Spleen (tissue), 11 donors: Measurements from ENCODE around the gene BTBD16. TPM values are rescaled to one million over a fixed set of nuclear protein-coding genes. Genes with fewer than 3 reads are reported as not detected.
A peak's percentile ranks its signal among the peaks of the same experiment; 100 is the strongest.

ENCODE experiments used
- DNase-seq: peaks from one replicate; pipeline ENCODE4 v3.0.0-alpha.2; 2020
- H3K27ac ChIP-seq, 8 donors: fragments of 200-600 bp; sonication (generic) in 7 of 8; 1 replicate in 4 of 8; 2 replicates in 4 of 8; pipeline versions ENCODE4 v1.5.0 to v1.8.0; 2016 to 2021; ENCODE audit warnings: inconsistent platforms in 4 of 8, mild to moderate bottlenecking in 4 of 8, moderate library complexity in 1 of 8
- H3K27me3 ChIP-seq, 7 donors: fragments of 200-600 bp; sonication (generic) in 6 of 7; replicated peaks in 1 of 7; 1 replicate in 4 of 7; 2 replicates in 3 of 7; pipeline versions ENCODE4 v1.5.0 to v1.8.0; 2016 to 2021; ENCODE audit warnings: inconsistent platforms in 3 of 7, mild to moderate bottlenecking in 1 of 7
- H3K36me3 ChIP-seq, 6 donors: fragments of 200-600 bp; sonication (generic) in 5 of 6; 1 replicate in 4 of 6; 2 replicates in 2 of 6; pipeline versions ENCODE4 v1.5.0 to v1.8.0; 2016 to 2021; ENCODE audit warnings: inconsistent platforms in 2 of 6
- H3K4me1 ChIP-seq, 6 donors: fragments of 200-600 bp; sonication (generic) in 5 of 6; 1 replicate in 3 of 6; 2 replicates in 3 of 6; pipeline versions ENCODE4 v1.5.0 to v1.8.0; 2016 to 2021; ENCODE audit warnings: inconsistent platforms in 3 of 6
- H3K4me3 ChIP-seq, 8 donors: fragments of 200-600 bp; sonication (generic) in 7 of 8; 1 replicate in 4 of 8; 2 replicates in 4 of 8; pipeline versions ENCODE4 v1.5.0 to v1.8.0; 2016 to 2021; ENCODE audit warnings: inconsistent platforms in 4 of 8, mild to moderate bottlenecking in 4 of 8, moderate library complexity in 2 of 8
- H3K9me3 ChIP-seq, 8 donors: fragments of 200-600 bp; sonication (generic) in 7 of 8; 1 replicate in 4 of 8; 2 replicates in 4 of 8; pipeline versions ENCODE4 v1.5.0 to v1.8.0; 2016 to 2021; ENCODE audit warnings: inconsistent platforms in 4 of 8
- CTCF ChIP-seq, 11 experiments: fragments of 200-600 bp in 7 of 11; fragments of 450-650 bp in 4 of 11; sonication (generic) in 4 of 11; IDR thresholded peaks in 8 of 11; conservative IDR thresholded peaks in 3 of 11; 1 replicate in 7 of 11; 2 replicates in 4 of 11; pipeline versions ENCODE4 v1.4.0 to v1.8.0; 2016 to 2021; ENCODE audit warnings: antibody characterized with exemption in 11 of 11, inconsistent platforms in 4 of 11, mild to moderate bottlenecking in 1 of 11
- POLR2A ChIP-seq, 3 donors: fragments of 450-650 bp; IDR thresholded peaks; one replicate each; pipeline ENCODE4 v1.5.1; 2017; ENCODE audit warnings: antibody characterized with exemption in 3 of 3, mild to moderate bottlenecking in 1 of 3
- POLR2AphosphoS5 ChIP-seq, 3 donors: sonication (generic); formaldehyde crosslinking; IDR thresholded peaks; one replicate each; pipeline ENCODE4 v1.5.1; 2017; ENCODE audit warnings: antibody characterized with exemption in 3 of 3
- WGBS, 5 donors: extraction: QIAGEN DNeasy Blood & Tissue Kit in 3 of 5; methylation state at CpG; one replicate each; pipeline versions ENCODE4 v1.1.5 to v1.1.7; 2013 to 2018; 5-methylcytosine and 5-hydroxymethylcytosine counted together
- intact Hi-C: fragments of 100-400 bp; cut with DNase I; formaldehyde crosslinking; loops from one replicate; pipeline ENCODE4 v1.15.0; 2023; ENCODE audit warnings: low total_unique reads
- polyA plus RNA-seq, 3 donors: library from polyadenylated mRNA; stranded (reverse); fragments of 200-250 nt; gene quantifications; one replicate each; pipeline ENCODE4 v1.2.1, GENCODE V29; 2013
- total RNA-seq, 7 donors: library from RNA; depleted of rRNA in 3 of 7; stranded (reverse); fragments of >200 nt in 3 of 7; fragmentation: NEBNext Ultra II Directional in 4 of 7; extraction: Animal tissue kit (Norgen Biotek cat#: 25700) in 4 of 7; gene quantifications; one replicate each; pipeline versions ENCODE4 v1.1.0 to v1.2.1, GENCODE V29; 2016 to 2021
- donor health status: healthy with polysubstance abuse.
- donor health status: DM: no; HTN: no; CAD: no; lungs with moderate emphysema.
- donor health status: DM: no; HTN: no; CAD: no.
- donor health status: Bipolar disorder and iron deficiency.
- donor health status: healthy.
- donor health status: DM: no; HTN: no; CAD: no.
- donor health status: DM: yes; HTN: yes; CAD: no.

BTBD16 gene
- total and polyA plus RNA-seq, 10 donors, result 0.04 to 0.10 TPM; not detected in 8

GRCh38 chr10:122298598-122299301 lies 27.7 kb downstream of the BTBD16 start:
- intact Hi-C loops, result loop anchor here (5.0 kb wide), 2 partner anchors 139 to 269 kb away; no protein-coding TSS in a partner anchor
- peaks cover 0 to 29% (median 0%) of the 10 kb centered on the region in 7 donors for H3K27me3 ChIP-seq
- no peak for TF ChIP-seq POLR2AphosphoS5 (IDR thresholded peaks at IDR 0.05)
- peak; percentile 74 to 93 (median 87) for TF ChIP-seq CTCF (IDR thresholded peaks at IDR 0.05 in 8 of 11, conservative IDR thresholded peaks at IDR 0.05 in 3 of 11)
- no peaks in the 10 kb centered on the region for H3K36me3 ChIP-seq
- H3K9me3 ChIP-seq, result no peaks in the 10 kb centered on the region
- DNase-seq, result peak; percentile 83
- peak overlapping the region in 1 of 8 donors; percentile 35 for H3K4me3 ChIP-seq
- H3K27ac ChIP-seq, result no peak overlapping the region
- WGBS, 5 donors, result 25 to 37% (median 29%) methylated on average over 13 to 15 of the region's 15 CpGs
- H3K4me1 ChIP-seq, result peaks cover 0 to 7% (median 4%) of the 10 kb centered on the region in 6 donors

- TF ChIP-seq CTCF (IDR thresholded peaks at IDR 0.05 in 8 of 11, conservative IDR thresholded peaks at IDR 0.05 in 3 of 11), result no peak
- no peak for TF ChIP-seq POLR2AphosphoS5 (IDR thresholded peaks at IDR 0.05)
- no peak for TF ChIP-seq POLR2A (IDR thresholded peaks at IDR 0.05)
- Histone ChIP-seq H3K9me3 (no peaks in the 10 kb centered on the region), H3K27ac (no peak overlapping the region), H3K4me3 (no peak overlapping the region), H3K4me1 (peaks cover 0 to 7% (median 4%) of the 10 kb centered on the region in 6 donors), H3K27me3 (peaks cover 0 to 29% (median 0%) of the 10 kb centered on the region in 7 donors), H3K36me3 (no peaks in the 10 kb centered on the region)
- 82 to 91% (median 83%) methylated on average over 14 of the region's 14 CpGs for WGBS, 5 donors
- DNase-seq, result no peak
- intact Hi-C loops, result loop anchor here (5.0 kb wide), 2 partner anchors 138 to 268 kb away; no protein-coding TSS in a partner anchor
These were observed 28.5 kb downstream of the BTBD16 start for GRCh38 chr10:122299423-122300075.

GRCh38 chr10:122301055-122301810 lies 30.1 kb downstream of the BTBD16 start:
- H3K9me3 ChIP-seq, result peaks cover 0 to 10% (median 3%) of the 10 kb centered on the region in 8 donors
- H3K36me3 ChIP-seq, result no peaks in the 10 kb centered on the region
- H3K4me3 ChIP-seq, result no peak overlapping the region
- intact Hi-C loops, result no loop called here
- peaks cover 0 to 7% (median 4%) of the 10 kb centered on the region in 6 donors for H3K4me1 ChIP-seq
- no peak for TF ChIP-seq CTCF (IDR thresholded peaks at IDR 0.05 in 8 of 11, conservative IDR thresholded peaks at IDR 0.05 in 3 of 11)
- TF ChIP-seq POLR2A (IDR thresholded peaks at IDR 0.05), result no peak
- no peak for TF ChIP-seq POLR2AphosphoS5 (IDR thresholded peaks at IDR 0.05)
- 61 to 70% (median 63%) methylated on average over 12 of the region's 12 CpGs for WGBS, 5 donors
- no peak for DNase-seq
- no peak overlapping the region for H3K27ac ChIP-seq
- H3K27me3 ChIP-seq, result peaks cover 0 to 29% (median 0%) of the 10 kb centered on the region in 7 donors
